SW480 (cell line): Measurements from ENCODE around the gene EIF5A2.
"Not testable (repeated sequence)": the region's sequence is repeated elsewhere in the genome, so short reads cannot be mapped to it uniquely, and the experiment has no call there.

ENCODE experiments used
- DNase-seq: peaks from one replicate; pipeline ENCODE4 v3.0.0-alpha.2; 2016; ENCODE audit warnings: low spot score

The EIF5A2 gene

GRCh38 chr3:170908235-170909116 is at the start of gene EIF5A2:
EIF5A2 (minus strand) TSS chr3:170908637; CDS start chr3:170907806, 831 bp downstream.
- peak; percentile 97 for DNase-seq

- DNase-seq, result no peak
Observed at GRCh38 chr3:170956647-170957046, 48.2 kb upstream of the EIF5A2 start.

DNA sequence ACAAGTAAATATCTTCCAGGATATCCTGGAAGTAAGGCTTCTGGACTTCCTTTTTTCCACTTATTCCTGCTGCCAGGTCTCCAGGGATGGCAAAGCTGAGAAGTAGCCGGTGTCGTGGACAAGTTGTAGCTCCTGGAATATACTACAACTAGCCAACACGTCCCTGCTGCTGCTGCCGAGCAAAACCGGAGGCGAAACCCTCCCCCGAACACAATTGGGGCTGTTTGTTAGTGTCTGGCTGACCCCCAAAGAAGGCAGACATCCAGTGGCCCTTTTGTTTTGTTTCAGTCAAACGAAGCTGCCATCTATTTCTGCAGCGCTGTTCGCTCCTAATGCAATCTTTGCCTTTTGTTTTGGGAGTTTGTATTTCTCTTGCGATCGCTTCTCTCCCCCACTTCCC is 45.3 kb upstream of the EIF5A2 start:
- no peak for DNase-seq

GRCh38 chr3:170953229-170953628 is 44.8 kb upstream of the EIF5A2 start:
- no peak for DNase-seq

DNA sequence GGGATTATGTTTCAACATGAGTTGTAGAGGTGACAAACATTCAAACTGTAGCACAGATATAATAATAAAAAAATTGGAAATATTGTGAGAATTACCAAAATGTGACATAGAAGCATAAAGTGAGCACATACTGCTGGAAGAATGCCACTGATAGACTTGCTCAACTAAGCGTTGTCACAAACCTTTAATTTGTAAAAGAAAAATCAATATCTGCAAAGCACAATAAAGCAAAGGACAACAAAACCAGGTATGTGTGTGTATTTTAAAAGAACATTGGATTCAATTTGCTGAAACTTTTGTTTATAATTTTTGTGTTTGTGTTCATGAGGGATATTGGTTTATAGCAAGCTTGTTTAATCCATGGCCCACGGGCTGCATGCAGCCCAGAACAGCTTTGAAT is 40.8 kb upstream of the EIF5A2 start:
- no peak for DNase-seq

GRCh38 chr3:170947018-170947769 is 38.8 kb upstream of the EIF5A2 start:
- no peak for DNase-seq

GRCh38 chr3:170942011-170942410 is 33.6 kb upstream of the EIF5A2 start:
- no peak for DNase-seq

DNA sequence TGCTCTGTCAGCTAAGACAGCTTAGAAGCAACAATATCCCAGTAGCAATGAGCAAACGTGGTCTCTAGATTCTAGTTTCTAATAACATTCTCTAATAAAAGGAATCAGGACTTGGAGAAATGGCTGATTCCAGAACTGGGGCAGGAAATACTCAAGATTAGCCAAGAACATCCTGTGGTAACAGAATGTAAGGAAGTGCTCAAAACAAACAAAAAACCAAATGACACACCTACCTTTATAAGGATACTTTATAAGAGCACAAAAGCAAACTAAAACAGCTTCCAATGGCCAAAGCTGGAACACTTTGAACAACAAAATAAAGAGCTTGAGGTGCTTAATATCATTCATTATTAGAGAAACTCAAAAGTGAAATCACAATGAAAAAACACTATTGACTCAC is 33.1 kb upstream of the EIF5A2 start:
- no peak for DNase-seq

GRCh38 chr3:170933039-170933438 is 24.6 kb upstream of the EIF5A2 start:
- not testable (repeated sequence) for DNase-seq

DNA sequence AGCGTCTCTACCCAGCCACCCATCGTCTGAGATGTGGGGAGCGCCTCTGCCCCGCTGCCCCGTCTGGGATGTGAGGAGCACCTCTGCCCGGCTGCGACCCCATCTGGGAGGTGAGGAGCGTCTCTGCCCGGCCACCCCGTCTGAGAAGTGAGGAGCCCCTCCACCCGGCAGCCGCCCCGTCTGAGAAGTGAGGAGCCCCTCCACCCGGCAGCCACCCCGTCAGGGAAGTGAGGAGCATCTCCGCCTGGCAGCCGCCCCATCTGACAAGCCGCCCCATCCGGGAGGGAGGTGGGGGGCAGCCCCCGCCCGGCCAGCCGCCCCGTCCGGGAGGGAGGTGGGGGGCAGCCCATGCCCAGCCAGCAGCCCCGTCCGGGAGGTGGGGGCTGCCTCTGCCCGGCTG is 15.1 kb upstream of the EIF5A2 start:
- not testable (repeated sequence) for DNase-seq

- no peak for DNase-seq
Observed at GRCh38 chr3:170918715-170919114, 10.3 kb upstream of the EIF5A2 start.

- no peak for DNase-seq
Observed at GRCh38 chr3:170914690-170915089, 6.3 kb upstream of the EIF5A2 start.

- no peak for DNase-seq
Observed at GRCh38 chr3:170914212-170914611, 5.8 kb upstream of the EIF5A2 start.

- DNase-seq, result no peak
Observed at GRCh38 chr3:170911051-170911450, 2.6 kb upstream of the EIF5A2 start.

- DNase-seq, result no peak
Observed at GRCh38 chr3:170910542-170910941, 2.1 kb upstream of the EIF5A2 start.

DNA sequence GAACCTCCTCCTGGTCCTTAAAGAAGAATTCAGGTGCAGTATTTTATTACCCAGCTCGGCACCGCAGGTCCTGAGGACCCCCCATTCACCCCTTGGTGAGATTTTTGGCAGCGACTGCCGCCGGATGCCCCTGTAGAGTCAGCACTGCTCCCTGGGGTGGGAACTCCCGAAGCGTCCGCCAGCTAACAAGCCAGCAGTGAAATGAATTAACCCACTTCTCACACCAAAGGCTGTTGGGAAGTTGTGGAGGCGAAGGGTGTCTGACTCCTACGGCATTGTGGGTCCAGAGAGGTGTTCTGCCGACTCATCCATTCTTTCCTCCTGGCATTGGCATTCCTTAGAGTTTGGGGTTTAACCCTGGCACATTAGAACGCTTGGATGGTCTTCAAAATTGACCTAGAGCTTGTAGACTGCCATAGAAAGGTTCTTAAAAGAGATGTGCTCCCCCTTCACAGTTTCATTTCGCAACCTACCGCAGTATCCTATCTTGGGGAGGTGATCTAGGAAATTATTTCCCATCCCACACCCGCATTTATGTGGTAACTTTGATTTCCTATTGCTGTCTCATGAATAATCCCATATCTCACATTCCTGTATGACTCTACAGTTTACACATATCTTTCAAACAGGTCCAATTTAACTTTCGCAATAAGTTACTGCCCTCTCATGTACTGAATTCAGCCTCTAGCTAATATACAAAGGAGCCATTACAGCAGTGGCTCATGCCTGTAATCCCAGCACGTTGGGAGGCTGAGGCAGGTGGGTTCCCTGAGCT is 879 bp upstream of the EIF5A2 start:
- DNase-seq, result peak; percentile 92

DNA sequence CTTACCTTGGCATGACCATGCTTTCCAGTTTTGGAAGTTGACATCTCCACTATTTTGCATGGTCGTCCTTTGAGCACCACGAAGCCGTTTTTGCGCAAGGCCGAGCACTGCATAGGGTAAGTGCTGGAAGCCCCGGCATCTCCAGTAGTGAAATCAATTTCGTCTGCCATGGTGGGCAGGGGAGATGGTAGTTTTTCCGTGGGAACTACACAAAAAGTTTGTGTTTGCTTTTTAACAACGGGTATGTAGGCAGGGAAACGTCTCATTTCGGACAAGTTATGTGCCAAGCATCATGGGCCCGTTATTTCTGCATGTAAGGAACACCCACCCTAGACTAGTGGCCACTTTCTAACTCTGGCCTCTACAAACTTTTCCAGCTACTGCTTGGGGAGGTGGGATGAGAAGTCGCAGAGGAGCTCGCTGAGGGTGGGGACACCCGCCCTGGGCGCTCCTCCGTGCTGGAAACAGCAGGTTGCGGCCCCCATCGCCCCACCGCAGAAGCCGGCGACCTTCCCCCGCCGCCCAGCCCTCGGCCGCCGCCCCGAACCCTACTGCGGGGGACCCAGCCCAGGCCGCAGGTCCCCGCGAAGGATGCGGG is 701 bp downstream of the EIF5A2 start:
- peak; percentile 45 for DNase-seq

GRCh38 chr3:170905862-170906261 is 2.6 kb downstream of the EIF5A2 start:
- DNase-seq, result peak; percentile 11

DNA sequence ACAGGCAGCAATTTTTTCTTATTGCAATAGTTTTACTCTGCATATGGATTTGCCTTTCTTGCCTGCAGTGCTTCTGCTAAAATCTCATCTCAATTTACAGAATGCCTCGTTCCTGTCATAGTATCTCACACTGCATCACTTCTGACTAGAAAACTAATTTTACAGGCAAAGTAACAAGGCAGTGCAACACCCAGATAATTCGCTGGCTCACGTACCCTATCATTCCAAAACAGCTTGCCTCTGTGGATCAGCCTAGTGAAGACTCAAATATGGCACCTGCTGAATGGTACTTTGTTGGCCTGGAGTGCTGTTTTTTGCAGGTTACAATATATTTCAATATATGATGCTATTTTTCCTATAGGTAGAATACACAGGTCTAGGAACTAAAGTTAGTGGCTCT is 5.3 kb downstream of the EIF5A2 start:
- DNase-seq, result no peak

DNA sequence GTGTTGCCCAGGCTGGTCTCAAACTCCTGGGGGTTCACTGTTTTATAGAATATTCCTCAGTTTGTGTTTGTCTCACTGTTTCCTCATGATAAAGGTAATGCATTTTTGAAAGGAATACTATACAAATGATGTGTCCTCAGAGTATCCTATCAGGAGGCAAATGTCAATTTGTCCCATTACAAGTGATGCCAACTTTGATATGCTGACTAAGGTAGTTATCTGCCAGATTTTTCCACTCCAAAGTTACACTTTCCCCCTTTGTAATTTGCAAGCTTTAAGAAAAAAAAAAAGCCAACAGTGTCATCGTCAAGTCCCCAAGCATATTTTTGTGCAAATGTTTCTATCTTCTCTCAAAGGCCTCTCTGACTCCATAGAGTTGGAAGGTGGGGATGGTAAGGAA is 9.0 kb downstream of the EIF5A2 start:
- DNase-seq, result no peak

DNA sequence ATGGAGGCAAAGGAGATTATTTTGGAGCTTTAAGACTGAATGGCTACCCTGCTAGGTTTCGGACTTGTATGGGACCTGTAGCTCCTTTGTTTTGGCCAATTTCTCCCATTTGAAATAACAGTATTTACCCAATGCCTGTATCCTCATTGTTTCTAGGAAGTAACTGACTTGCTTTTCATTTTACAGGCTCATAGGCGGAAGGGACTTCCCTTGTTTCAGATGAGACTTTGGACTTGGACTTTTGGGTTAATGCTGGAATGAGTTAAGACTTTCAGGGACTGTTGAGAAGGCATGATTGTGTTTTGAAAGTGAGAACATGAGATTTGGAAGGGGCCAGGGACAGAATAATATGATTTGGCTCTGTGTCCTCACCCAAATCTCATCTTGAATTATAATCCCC is 10.5 kb downstream of the EIF5A2 start:
- no peak for DNase-seq

DNA sequence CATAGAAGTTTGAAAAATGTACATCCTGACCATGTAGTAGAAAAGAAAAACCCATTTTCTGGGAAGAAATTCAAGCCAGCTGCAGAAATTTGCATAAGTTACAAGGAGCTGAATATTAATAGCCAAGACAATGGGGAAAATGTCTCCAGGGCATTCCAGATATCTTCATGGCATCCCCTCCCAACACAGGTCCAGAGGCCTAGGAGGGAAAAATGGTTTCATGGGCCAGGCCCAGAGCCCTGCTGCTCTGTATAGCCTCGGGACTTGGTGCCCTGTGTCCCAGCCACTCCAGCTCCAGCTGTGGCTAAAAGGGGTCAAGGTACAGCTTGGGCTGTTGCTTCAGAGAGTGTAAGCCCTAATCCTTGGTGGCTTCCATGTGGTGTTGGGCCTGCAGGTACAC is 11.2 kb downstream of the EIF5A2 start:
- DNase-seq, result not testable (repeated sequence)
